Left hindlimb (tissue), 1 donor: ENCODE results near the gene ZFYVE28.
"Not testable (repeated sequence)": the region's sequence is repeated elsewhere in the genome, so short reads cannot be mapped to it uniquely, and the experiment has no call there.

Experiments used
- DNase-seq: peaks from one replicate; pipeline ENCODE4 v3.0.0-alpha.2; 2018

The ZFYVE28 gene

GRCh38 chr4:2284161-2284933 lies 134.1 kb downstream of the ZFYVE28 start:
- no peak for DNase-seq

GRCh38 chr4:2283199-2283711 lies 135.2 kb downstream of the ZFYVE28 start:
- DNase-seq = peak; percentile 1

- peak; percentile 10 for DNase-seq
Measured at GRCh38 chr4:2281575-2282343, 136.7 kb downstream of the ZFYVE28 start.

GRCh38 chr4:2280531-2281300 lies 137.7 kb downstream of the ZFYVE28 start:
- DNase-seq = peak; percentile 12

GRCh38 chr4:2277956-2278355 lies 140.5 kb downstream of the ZFYVE28 start:
- no peak for DNase-seq

GRCh38 chr4:2276581-2277325 lies 141.7 kb downstream of the ZFYVE28 start:
- DNase-seq = no peak

- DNase-seq = no peak
Measured at GRCh38 chr4:2275546-2276251, 142.7 kb downstream of the ZFYVE28 start.

- DNase-seq = not testable (repeated sequence)
Measured at GRCh38 chr4:2275044-2275397, 143.4 kb downstream of the ZFYVE28 start.

- no peak for DNase-seq
Measured at GRCh38 chr4:2274320-2275043, 144.0 kb downstream of the ZFYVE28 start.

- no peak for DNase-seq
Measured at GRCh38 chr4:2273657-2274319, 144.7 kb downstream of the ZFYVE28 start.

- DNase-seq = no peak
Measured at GRCh38 chr4:2273221-2273620, 145.2 kb downstream of the ZFYVE28 start.

- DNase-seq = no peak
Measured at GRCh38 chr4:2272828-2273120, 145.7 kb downstream of the ZFYVE28 start.

GRCh38 chr4:2272026-2272827 lies 146.2 kb downstream of the ZFYVE28 start:
- DNase-seq = no peak

- peak; percentile 20 for DNase-seq
Measured at GRCh38 chr4:2271279-2272025, 147.0 kb downstream of the ZFYVE28 start.

- DNase-seq = peak; percentile 20
Measured at GRCh38 chr4:2270341-2271165, 147.9 kb downstream of the ZFYVE28 start.

- DNase-seq = peak; percentile 16
Measured at GRCh38 chr4:2269618-2270163, 148.8 kb downstream of the ZFYVE28 start.

- peak; percentile 25 for DNase-seq
Measured at GRCh38 chr4:2269206-2269531, 149.3 kb downstream of the ZFYVE28 start.
